GM12878 (cell line): ENCODE data around the gene HSD17B14. TPM values are rescaled to one million over a fixed set of nuclear protein-coding genes. Genes with fewer than 3 reads are reported as not detected.

Experiments
- ATAC-seq: fragments of 200-7000 bp; cut with Tn5 transposase; 3 replicates; pipeline ENCODE4 v1.9.1; 2020; ENCODE audit warnings: mild to moderate bottlenecking, moderate library complexity
- BruUV-seq: library from RNA; stranded (reverse); fragments of 400-500 nt; replicated peaks from 2 replicates; lab custom pipeline; 2021; lab: Mats Ljungman, UMichigan
- CTCF ChIA-PET: fragments of 300-600 bp; sonication (Branson Sonifier 250); formaldehyde crosslinking; extraction: SDS; loops from one replicate; lab custom pipeline; 2021; ENCODE audit warnings: inconsistent platforms; lab: Yijun Ruan, JAX
- POLR2A ChIA-PET: fragments of 350-600 bp; formaldehyde crosslinking; extraction: SDS; loops from one replicate; lab custom pipeline; 2021; ENCODE audit warnings: inconsistent platforms; lab: Charles Lee
- RAD21 ChIA-PET: fragments of 300-600 bp; sonication (Branson Sonifier 250); formaldehyde crosslinking; loops from one replicate; lab custom pipeline; 2023; ENCODE audit warnings: antibody characterized with exemption; ENCODE audit not compliant: unreplicated experiment; lab: Charles Lee
- SMC1A ChIA-PET: fragments of 300-600 bp; sonication (Branson Sonifier 250); formaldehyde crosslinking; loops from one replicate; lab custom pipeline; 2023; ENCODE audit not compliant: unreplicated experiment, uncharacterized antibody; lab: Charles Lee
- DNase-seq: peaks from one replicate; pipeline ENCODE4 v3.0.0-alpha.2; 2011; ENCODE audit warnings: low read depth, low spot score
- FAIRE-seq: peaks from 3 replicates; lab custom pipeline; 2011; peaks lifted over from hg19 to GRCh38; lab: Jason Lieb, UNC
- H2AFZ ChIP-seq: 2 replicates; pipeline ENCODE4 v1.6.0; 2011; ENCODE audit warnings: low read depth, low read length, control low read depth; ENCODE audit not compliant: control insufficient read depth
- H3K27ac ChIP-seq: 2 replicates; pipeline ENCODE4 v1.5.1; 2011; ENCODE audit warnings: control low read depth; ENCODE audit not compliant: control insufficient read depth, insufficient read depth
- H3K27me3 ChIP-seq, 2 experiments: replicated peaks in 1 of 2; 2 replicates each; pipeline versions ENCODE4 v1.6.0 to v1.6.1; 2011; ENCODE audit warnings: low read length in 1 of 2; ENCODE audit not compliant: control insufficient read depth in 2 of 2, insufficient read depth in 2 of 2
- H3K36me3 ChIP-seq, 2 experiments: 2 replicates each; pipeline ENCODE4 v1.5.1; 2011; ENCODE audit warnings: low read length in 1 of 2; ENCODE audit not compliant: control insufficient read depth in 2 of 2, insufficient read depth in 2 of 2
- H3K4me1 ChIP-seq: 2 replicates; pipeline ENCODE4 v1.6.1; 2011; ENCODE audit warnings: mild to moderate bottlenecking, low read length, moderate library complexity, mixed read lengths; ENCODE audit not compliant: control insufficient read depth, insufficient read depth
- H3K4me2 ChIP-seq: 2 replicates; pipeline ENCODE4 v1.6.0; 2011; ENCODE audit warnings: control low read depth; ENCODE audit not compliant: control insufficient read depth, insufficient read depth
- H3K4me3 ChIP-seq: fragments of 200-600 bp; sonication (generic); 2 replicates; pipeline ENCODE4 v1.5.1; 2016
- H3K79me2 ChIP-seq: 2 replicates; pipeline ENCODE4 v1.6.0; 2011; ENCODE audit warnings: low read length; ENCODE audit not compliant: control insufficient read depth, insufficient read depth
- H3K9ac ChIP-seq: 2 replicates; pipeline ENCODE4 v1.8.0; 2011; ENCODE audit warnings: low read length, control low read depth, mixed read lengths; ENCODE audit not compliant: control insufficient read depth, insufficient read depth
- H3K9me3 ChIP-seq: replicated peaks from 3 replicates; pipeline ENCODE4 v1.5.1; 2011; ENCODE audit warnings: mild to moderate bottlenecking, low read length; ENCODE audit not compliant: control insufficient read depth, insufficient read depth
- H4K20me1 ChIP-seq: 2 replicates; pipeline ENCODE4 v1.6.0; 2011; ENCODE audit not compliant: control insufficient read depth, insufficient read depth
- ATF3 ChIP-seq: IDR thresholded peaks from 2 replicates; pipeline ENCODE4 v1.6.1; 2011; ENCODE audit warnings: low read depth, mild to moderate bottlenecking, low read length, moderate library complexity, borderline replicate concordance; ENCODE audit errors: extremely low read depth
- BHLHE40 ChIP-seq, 2 experiments: fragments of 450-650 bp in 1 of 2; IDR thresholded peaks; 2 replicates each; pipeline ENCODE4 v1.6.1; 2011 to 2017; ENCODE audit warnings: low read depth in 2 of 2, borderline replicate concordance in 1 of 2, improper control_type of control experiment in 1 of 2, low read length in 1 of 2, mild to moderate bottlenecking in 1 of 2
- CHD4 ChIP-seq: fragments of 200-600 bp; sonication (generic); IDR thresholded peaks from 2 replicates; pipeline ENCODE4 v1.6.1; 2016; ENCODE audit warnings: mild to moderate bottlenecking
- E2F8 ChIP-seq: fragments of 450-650 bp; IDR thresholded peaks from 2 replicates; pipeline ENCODE4 v1.6.1; 2018; ENCODE audit warnings: mild to moderate bottlenecking, low read depth, moderate library complexity; ENCODE audit not compliant: partially characterized antibody
- EED ChIP-seq: sonication (generic); IDR thresholded peaks from 2 replicates; pipeline ENCODE4 v1.6.1; 2016; ENCODE audit warnings: antibody characterized with exemption, low read depth
- FOXK2 ChIP-seq: fragments of 450-650 bp; IDR thresholded peaks from 2 replicates; pipeline ENCODE4 v1.6.1; 2017; ENCODE audit warnings: mild to moderate bottlenecking, moderate library complexity
- NFXL1 ChIP-seq: fragments of 450-650 bp; IDR thresholded peaks from 2 replicates; pipeline ENCODE4 v1.6.1; 2017; ENCODE audit warnings: antibody characterized with exemption, mild to moderate bottlenecking, borderline replicate concordance
- RBBP5 ChIP-seq: fragments of 200-600 bp; sonication (generic); conservative IDR thresholded peaks from 2 replicates; pipeline ENCODE4 v1.6.1; 2016
- ZNF592 ChIP-seq: fragments of 450-650 bp; IDR thresholded peaks from 2 replicates; pipeline ENCODE4 v1.6.1; 2017; ENCODE audit warnings: mild to moderate bottlenecking, moderate library complexity
- WGBS: methylation state at CpG from one replicate; pipeline ENCODE4 v1.1.6; 2016; ENCODE audit warnings: low lambda C conversion rate; ENCODE audit not compliant: insufficient replicate concordance, insufficient coverage; ENCODE audit errors: missing lambda C conversion rate; 5-methylcytosine and 5-hydroxymethylcytosine counted together
- in situ Hi-C: fragments of 300-500 bp; cut with MboI; formaldehyde crosslinking; loops from 9 replicates; pipeline ENCODE4 v1.14.3; 2018; ENCODE audit warnings: mixed read lengths
- intact Hi-C: fragments of 100-400 bp; cut with micrococcal nuclease; formaldehyde crosslinking; loops from one replicate; pipeline ENCODE4 v1.14.2; 2022; ENCODE audit not compliant: unreplicated experiment
- polyA plus RNA-seq, 11 experiments: library from polyadenylated mRNA; depleted of rRNA in 4 of 11; unstranded in 6 of 11; stranded (reverse) in 5 of 11; fragments of >200 nt; fragmentation: Nextera tagmentation in 4 of 11; fragmentation: Illumina TruSeq in 1 of 11; extraction: Ambion mirVana in 4 of 11; extraction: Trizol in 1 of 11; gene quantifications; 1 replicate in 1 of 11; 2 replicates in 10 of 11; pipeline versions ENCODE4 v1.2.1 to v1.2.3, GENCODE V29; 2011 to 2016; ENCODE audit warnings: inconsistent platforms in 2 of 11, missing spikeins in 2 of 11, low read depth in 1 of 11
- total RNA-seq, 4 experiments: library from RNA; depleted of rRNA in 3 of 4; stranded (reverse); fragments of >200 nt in 3 of 4; fragmentation: Illumina TruSeq in 1 of 4; extraction: Trizol in 1 of 4; gene quantifications; 2 replicates each; pipeline versions ENCODE4 v1.2.1 to v1.2.3, GENCODE V29; 2013 to 2021
- TF ChIP-seq, protein P1 (sequence below): IDR thresholded peaks from 2 replicates; pipeline ENCODE4 v1.6.1; 2012; ENCODE audit warnings: low read depth, low read length, improper control_type of control experiment
- TF ChIP-seq, protein P2 (sequence below): IDR thresholded peaks from 2 replicates; pipeline ENCODE4 v1.6.1; 2012; ENCODE audit warnings: low read depth, low read length, improper control_type of control experiment

HSD17B14 gene
- total and polyA plus RNA-seq, 10 of the 15 experiments (the other 5 are each of a cell fraction or from before 2014, with no cell fraction given), result 0.21 to 4.1 (median 0.61) TPM

DNA sequence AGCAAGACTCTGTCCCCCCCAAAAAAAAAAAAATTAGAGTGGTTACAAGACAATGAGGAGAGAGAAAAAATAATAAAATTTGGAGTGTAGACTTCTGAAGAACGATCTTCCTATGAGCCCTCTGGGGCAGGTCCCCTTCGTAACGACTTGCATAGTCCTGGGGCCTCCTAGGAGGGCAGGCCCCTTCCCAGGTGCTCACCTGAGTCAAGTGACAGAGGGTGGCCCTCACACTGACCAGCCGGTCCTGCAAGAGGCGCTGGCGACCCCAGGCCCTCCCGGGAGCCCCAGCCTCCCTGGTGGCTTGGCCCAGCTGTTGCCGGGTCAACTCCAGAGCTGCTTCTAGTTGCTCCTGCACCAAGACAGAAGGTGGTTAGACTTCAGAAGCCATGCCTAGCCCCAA lies 17.2 kb upstream of the HSD17B14 start:
- no peaks in the 10 kb centered on the region for H3K79me2 ChIP-seq
- H3K4me3 ChIP-seq, result no peak overlapping the region
- WGBS, result 60% methylated on average over 8 of the region's 8 CpGs
- no peaks in the 10 kb centered on the region for H3K9me3 ChIP-seq
- no peak overlapping the region for H3K27ac ChIP-seq
- no TSS peak for BruUV-seq
- POLR2A ChIA-PET, result no interaction called here
- ATAC-seq, result no peak
- no peak overlapping the region for H2AFZ ChIP-seq
- H3K4me1 ChIP-seq, result peaks cover 7% of the 10 kb centered on the region
- in situ Hi-C loops, result no loop called here
- H3K4me2 ChIP-seq, result no peak overlapping the region
- no peak overlapping the region for H3K9ac ChIP-seq
- no peak for DNase-seq
- TF ChIP-seq RBBP5 (no peak), ATF3 (no peak), EED (no peak), E2F8 (no peak), CHD4 (no peak), BHLHE40 (IDR thresholded peaks at IDR 0.05; ENCODE audit: borderline replicate concordance in 1 of 2, low read depth in 2 of 2, low read length in 1 of 2) (no peak), FOXK2 (no peak), ZNF592 (no peak), NFXL1 (no peak)
- TF ChIP-seq, protein P1, sequence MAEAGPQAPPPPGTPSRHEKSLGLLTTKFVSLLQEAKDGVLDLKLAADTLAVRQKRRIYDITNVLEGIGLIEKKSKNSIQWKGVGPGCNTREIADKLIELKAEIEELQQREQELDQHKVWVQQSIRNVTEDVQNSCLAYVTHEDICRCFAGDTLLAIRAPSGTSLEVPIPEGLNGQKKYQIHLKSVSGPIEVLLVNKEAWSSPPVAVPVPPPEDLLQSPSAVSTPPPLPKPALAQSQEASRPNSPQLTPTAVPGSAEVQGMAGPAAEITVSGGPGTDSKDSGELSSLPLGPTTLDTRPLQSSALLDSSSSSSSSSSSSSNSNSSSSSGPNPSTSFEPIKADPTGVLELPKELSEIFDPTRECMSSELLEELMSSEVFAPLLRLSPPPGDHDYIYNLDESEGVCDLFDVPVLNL, result no peak
- TF ChIP-seq, protein P2, sequence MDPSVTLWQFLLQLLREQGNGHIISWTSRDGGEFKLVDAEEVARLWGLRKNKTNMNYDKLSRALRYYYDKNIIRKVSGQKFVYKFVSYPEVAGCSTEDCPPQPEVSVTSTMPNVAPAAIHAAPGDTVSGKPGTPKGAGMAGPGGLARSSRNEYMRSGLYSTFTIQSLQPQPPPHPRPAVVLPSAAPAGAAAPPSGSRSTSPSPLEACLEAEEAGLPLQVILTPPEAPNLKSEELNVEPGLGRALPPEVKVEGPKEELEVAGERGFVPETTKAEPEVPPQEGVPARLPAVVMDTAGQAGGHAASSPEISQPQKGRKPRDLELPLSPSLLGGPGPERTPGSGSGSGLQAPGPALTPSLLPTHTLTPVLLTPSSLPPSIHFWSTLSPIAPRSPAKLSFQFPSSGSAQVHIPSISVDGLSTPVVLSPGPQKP, result no peak
- FAIRE-seq, result no peak
- RAD21 ChIA-PET, result no interaction called here
- no peaks in the 10 kb centered on the region for H3K36me3 ChIP-seq
- SMC1A ChIA-PET, result interaction anchor here (1.0 to 1.1 kb wide), 2 partner anchors 9 to 11 kb away, joined by 4 to 5 read pairs; no protein-coding TSS in a partner anchor
- H3K27me3 ChIP-seq, result no peaks in the 10 kb centered on the region
- intact Hi-C loops, result no loop called here
- CTCF ChIA-PET, result interaction anchor here (5.0 kb wide), 1 partner anchor 11 kb away, joined by 39 read pairs; no protein-coding TSS in a partner anchor
- H4K20me1 ChIP-seq, result no peaks in the 10 kb centered on the region
